Activated gamma-delta T cell treated with anti-CD3 and anti-CD28 coated beads, Interleukin-2, amount 50 U/mL, for 16 hours (primary cell): ENCODE measurements around the gene SC5D.

ENCODE experiments used
- DNase-seq: peaks from one replicate; pipeline ENCODE4 v3.0.0-alpha.2; 2020; ENCODE audit warnings: low read depth

Gene SC5D

DNA sequence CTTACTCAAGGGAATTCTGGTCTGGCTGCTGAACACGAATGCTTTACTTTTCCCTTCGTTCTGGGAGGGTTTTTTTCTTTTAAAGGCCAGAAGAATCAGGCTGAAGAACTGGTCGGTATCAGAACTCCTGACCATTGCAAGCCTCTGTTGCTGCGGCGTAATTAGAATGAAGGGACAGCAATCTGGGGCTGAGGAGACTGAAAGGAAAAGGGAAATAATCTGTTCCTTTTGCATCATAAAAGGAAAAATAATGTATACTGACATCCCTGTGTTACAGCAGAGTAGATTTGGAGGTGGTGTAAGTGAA lies 670 bp downstream of the SC5D start:
- DNase-seq = no peak

DNA sequence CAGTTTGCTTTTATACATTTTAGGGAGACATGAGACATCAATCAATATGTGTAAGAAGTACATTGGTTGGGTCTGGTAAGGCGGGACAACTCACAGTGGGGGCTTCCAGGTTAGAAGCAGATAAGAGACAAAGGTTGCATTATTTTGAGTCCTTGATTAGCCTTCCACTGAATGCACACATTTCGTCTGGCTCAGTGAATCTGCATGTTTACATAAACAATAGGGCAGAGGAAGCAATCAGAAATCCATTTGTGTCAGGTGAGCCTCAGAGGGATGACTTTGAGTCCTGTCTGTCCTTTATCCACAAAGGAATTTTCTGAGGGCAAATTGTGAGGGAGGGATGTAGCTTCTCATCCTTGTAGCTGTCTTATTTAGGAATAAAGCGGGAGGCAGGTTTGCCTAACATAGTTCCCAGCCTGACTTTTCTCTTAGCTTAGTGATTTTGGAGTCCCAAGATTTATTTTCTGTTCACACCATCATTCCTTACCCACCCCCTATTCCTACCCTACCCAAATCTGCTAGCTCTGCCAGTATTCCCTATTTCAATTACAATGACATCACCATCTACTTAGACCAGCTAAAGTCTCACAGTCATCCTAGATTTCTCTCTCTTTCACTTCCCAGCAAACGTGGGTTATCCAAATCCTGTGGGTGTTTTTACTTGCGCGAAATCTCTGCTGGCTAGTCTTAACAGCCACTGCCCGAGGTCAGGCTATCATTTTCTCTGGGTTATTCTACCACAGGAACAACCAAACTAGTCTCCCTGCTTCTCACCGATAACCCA lies 2.9 kb downstream of the SC5D start:
- no peak for DNase-seq

DNA sequence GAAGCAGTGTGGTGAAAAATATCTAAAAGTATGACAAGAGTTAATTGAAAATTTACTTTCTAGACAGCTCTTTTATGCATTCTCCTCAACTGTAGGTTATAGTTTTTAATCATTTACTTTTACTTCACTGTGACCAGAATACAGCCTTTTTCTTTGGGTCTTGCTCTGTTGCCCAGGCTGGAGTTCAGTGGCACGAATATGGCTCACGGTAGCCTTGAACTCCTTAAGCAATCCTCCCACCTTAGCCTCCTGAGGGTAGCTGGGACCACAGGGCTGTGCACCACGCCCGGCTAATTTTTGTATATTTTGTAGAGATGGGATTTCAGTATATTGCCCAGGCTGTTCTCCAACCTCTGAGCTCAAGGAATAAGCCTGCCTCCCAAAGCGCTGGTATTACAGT lies 5.3 kb downstream of the SC5D start:
- DNase-seq = no peak

DNA sequence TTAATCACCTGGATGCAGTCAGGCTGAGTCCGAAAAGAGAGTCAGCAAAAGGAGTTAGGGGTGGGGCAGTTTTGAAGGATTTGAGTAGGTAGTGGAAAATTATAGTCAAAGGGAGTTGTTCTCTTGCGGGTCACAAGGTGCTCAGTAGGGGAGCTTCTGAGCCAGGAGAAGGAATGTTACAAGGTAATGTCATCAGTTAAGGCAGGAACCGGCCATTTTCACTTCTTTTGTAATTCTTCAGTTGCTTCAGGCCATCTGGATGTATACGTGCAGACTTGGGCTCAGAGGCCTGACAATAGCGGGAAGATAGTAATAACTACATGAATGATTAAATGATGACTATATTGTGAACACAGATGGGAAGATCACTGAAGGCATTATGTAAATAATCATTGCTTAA lies 6.2 kb downstream of the SC5D start:
- DNase-seq = no peak

DNA sequence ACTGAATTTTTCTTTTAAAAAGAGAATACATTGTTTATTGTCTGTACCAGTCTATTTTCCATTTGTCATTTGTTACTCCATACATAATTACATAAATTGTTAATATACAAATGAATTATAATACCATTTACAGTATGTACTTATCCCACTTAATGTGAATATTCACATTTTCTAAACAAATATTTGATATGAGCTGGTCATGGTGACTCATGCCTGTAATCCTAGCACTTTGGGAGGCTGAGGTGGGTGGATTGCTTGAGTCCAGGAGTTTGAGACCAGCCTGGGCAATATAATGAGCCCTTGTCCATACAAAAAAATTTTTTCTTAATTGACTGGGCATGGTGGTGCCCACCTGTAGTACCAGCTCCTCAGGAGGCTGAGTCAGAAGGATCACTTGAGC lies 6.8 kb downstream of the SC5D start:
- DNase-seq = no peak

DNA sequence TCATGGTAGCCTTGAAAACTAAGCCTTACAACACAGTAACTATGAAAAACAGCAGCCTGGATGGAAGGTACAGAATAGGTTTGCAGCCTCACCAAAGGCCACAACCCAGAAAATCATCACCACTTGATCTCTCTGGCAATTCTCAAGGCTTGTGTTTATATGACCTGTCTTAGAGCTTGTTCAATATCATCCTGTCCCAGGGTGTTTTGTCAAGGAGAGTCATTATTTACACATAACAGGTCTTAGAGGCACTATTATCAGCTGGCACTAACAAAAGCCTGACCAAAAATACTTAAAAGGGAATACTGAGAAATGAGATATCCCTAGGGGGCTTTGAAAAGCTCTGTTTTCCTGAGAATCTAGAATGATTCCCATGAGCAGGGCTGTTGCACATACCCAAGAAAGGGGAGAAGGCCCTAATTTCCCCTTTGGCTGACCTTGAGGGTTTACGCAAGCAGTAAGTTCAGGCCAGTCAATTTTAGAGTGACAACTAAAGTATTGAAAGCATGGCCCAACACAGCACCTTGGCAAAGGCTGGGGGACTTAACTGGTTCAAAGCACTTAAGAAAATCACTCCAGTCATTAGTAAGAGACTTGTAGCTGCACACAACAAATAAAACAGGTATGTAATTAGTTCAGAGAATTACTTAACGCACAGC lies 7.9 kb downstream of the SC5D start:
- no peak for DNase-seq

DNA sequence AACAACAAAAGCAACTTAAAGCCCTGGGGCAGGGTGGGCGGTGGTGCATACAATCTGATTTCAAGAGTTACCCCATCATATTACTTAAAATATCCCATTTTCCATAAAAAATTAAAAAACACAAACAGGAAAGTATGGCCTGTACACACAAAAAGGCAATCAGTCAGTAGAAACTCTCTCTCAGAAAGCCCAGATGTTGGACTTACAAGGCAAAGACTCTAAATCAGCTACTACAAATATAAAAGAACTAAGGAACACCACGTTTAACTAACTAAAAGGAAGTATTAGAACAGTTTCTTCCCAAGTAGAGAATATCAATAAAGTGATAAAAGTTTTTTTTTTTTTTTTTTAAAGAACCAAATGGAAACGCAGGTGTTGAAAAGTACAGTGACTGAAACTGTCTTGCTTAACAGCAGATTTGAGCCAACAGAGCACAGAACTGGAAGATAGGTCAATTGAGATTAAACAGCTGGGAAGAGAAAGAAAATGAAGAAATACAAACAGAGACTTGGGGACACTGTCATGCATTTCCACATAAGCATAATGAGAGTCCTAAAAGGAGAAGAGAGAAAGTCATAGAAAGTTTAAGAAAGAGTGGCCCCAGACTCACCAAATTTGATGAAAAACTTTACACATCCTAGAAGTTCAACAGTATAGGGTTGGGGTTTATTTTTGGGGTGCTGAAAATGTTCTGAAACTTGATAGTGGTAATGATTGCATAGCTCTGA lies 8.6 kb downstream of the SC5D start:
- DNase-seq = no peak

DNA sequence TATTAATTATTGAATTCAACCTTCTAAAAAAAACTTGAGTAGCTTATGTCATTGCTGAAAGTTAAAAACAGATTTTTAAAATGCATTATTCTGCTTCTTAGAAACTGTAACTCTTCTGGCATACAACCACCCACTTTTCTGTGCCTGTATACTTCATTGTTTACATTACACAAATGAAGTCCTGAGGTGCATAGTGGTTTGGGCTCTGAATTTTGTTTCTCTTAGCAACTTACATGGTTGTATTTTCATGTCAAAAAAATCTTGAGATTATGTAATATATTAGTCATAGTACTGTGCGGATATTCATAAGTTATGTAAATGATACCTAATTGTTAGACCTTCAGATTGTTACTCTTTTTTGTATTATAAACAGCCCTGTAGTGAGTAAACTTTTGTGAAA lies 12.2 kb downstream of the SC5D start:
- DNase-seq = no peak

DNA sequence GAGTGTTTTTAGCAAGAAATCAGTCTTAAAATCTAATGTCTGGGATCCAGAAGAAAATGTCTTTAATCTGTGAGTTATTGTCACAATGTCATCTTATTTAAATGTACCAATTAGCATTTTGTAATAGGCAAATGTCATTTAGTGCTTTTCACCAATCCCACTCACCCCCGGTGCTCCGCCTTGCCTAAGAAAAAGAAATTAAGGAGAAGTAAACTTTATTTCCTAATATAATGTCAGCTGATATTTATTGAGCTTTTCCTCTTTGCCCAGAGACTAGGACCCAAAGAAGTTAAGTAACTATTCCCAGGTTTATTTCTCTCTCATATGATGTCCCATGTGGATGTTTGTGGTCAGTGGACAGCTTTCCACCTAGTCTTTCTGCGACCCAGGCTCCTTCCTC lies 16.2 kb downstream of the SC5D start:
- DNase-seq = no peak

DNA sequence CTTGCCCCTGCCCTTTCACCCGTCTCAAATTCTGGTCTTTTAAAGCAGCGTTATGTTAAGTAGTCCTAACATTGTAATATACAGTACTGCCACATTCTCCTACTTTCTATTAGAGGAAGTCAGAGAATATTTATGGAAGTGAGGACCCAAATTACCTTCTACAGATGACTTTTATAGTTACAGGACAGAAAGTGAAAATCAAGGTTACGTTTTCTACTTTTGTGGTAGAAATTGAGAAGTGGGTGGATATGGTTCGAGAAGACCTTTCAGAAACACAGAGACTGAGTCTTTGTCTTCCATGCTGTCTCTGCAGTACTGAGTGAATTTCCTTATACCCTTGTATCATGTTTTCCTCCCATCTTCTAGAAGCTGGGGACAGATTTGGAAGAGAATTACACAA lies 17.1 kb downstream of the SC5D start:
- DNase-seq = no peak

DNA sequence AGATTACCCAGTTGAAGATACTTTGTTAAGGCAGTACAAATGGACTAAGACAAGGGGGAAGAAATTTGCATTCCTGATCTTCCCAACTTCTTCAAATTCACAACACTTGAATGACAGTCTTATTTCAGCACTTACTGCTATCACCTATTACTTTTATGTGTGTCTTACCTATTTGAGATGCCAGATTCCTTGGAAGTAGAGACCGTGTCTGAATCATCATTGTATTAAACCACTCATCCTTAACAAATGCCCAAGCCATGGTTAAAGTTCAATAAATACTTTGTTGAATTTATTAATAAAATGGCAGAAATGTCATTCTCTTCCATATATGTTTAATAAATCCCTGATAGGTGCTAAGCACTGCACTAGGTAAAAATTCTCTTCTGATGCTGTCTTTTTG lies 18.3 kb downstream of the SC5D start:
- DNase-seq = no peak

DNA sequence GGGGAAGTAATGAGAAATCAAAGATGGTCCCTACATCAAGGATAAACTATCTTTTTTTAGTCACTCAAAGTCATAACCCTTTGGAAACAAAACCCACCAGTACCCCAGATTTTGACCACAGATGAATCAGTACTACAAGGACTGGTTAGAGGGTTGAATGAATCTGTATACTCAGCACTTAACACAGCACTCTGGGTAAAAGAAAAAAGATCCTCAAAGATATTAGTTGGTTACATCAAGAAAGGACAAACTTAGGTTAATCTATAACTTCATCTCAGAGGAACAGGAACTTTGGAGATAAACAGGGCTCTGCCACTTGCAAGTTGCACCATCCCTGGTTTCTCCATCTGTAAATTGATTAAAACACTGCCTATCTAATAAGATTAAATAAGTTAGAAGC lies 18.8 kb downstream of the SC5D start:
- DNase-seq = no peak

DNA sequence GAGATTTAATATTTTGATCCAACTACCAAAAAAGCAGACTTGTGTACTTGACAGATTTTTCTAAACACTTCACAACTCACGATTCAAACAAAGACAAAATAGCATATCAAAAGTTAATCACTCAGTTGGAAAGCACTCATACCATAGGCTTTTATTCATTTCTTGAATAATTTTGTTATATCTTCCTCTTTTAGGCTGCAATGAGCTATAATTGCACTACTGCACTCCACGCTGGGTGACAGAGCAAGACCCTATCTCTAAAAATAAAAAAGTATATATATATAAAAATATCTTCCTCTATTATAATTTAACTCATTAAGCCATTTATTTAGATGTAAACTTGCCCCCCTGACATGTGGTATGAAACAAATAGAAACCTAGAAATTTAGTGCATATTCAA lies 19.9 kb downstream of the SC5D start:
- DNase-seq = no peak

DNA sequence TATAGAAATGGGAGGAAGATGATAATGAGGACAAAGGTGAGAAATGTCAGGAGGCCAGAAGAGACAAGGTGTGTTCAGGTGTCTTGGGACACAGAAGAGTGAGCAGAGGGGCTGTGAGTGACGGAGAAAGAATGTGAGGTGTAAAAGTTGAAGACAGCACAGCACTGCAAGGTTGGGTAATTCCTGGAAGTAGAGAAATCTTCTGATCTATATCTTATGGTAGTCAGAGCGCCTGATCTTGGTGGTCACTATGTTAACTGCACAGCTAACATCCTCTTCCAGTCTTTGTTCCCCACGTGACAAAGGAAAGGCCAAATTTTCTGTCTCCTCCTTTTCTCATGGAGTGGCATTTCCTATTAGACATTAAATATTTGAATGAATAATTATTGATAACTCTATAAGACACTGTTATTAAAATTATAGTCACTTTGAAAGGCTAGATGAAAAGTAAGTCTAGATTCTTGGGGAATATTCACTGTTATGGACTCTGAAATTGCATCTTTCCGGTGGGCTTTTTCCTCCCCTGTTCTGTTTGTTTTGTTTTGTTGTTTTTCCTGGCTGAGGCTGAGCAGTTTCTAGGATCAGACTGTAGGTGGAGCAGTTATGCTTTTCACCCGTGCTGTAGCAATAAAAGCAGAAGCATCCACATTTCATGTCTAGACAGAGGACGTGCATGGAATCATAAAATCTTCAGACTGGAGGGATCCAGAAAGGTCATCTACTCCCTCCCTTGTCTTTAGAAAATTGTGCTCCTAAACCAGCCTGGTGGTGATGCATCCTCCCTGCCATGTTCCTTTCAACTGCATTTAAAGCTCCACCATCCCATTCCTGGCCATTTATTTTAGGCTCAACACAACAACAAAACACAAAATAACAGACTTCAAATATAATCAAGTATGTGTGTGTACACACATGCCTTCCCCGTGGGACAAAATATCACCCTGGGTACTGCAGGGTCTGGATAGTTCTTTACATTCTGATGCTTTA lies 26.6 kb downstream of the SC5D start:
- peak; percentile 6 for DNase-seq

DNA sequence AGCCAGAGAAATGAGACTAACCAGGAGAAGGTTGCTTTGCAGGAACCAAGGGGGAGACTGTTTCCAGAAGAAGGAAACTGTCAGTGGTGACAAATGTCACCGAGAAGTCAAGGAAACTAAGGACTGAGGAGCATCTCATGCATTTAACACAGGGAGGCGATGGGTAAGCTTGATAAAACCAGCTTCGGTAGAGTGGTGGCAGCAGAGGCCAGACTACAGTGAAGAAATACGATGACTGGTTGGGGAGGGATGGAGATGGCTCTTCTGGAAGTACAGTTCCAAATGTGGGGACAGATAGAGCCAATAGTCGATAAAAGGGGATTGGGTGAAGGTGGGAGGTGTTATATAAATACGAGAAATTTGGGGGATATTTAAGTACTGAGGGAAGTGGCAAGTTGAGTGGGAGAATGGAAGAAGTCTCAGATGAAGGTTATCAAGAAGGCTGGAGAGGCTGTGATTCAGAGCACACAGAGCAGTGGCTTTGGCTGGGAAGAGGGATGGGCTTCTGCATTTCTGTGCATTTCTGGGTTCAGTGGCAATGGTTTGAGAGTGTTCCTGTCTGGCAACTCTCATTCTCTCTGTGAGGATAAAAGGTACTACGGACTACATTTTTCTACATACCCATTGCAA lies 29.2 kb downstream of the SC5D start:
- no peak for DNase-seq

DNA sequence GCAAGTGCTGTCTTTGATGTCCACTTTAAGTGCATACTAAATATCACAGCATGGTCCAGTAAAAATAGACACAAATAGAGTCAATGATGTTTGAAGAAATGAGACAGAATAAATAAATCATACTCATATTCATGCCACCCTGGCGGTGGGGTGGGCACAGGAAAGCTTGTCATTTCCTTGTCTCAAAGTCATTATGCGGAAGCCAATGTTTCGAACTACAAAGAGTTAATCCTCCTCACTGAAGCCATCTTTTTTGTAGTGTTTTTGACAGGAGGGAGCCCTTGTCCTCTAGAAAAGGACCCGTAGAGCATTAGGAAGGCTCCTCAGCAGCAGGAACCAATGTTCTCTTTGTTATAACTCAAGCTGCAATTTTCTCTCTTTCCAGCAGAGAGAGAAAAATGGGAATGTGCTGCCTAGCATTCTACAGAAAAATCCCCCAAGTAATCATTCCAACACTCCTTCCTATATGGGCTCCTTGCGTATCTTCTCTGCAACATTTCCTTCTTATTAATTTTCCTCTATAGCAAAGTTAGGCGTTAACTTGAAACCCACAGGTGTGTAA lies 30.6 kb downstream of the SC5D start:
- DNase-seq = no peak

DNA sequence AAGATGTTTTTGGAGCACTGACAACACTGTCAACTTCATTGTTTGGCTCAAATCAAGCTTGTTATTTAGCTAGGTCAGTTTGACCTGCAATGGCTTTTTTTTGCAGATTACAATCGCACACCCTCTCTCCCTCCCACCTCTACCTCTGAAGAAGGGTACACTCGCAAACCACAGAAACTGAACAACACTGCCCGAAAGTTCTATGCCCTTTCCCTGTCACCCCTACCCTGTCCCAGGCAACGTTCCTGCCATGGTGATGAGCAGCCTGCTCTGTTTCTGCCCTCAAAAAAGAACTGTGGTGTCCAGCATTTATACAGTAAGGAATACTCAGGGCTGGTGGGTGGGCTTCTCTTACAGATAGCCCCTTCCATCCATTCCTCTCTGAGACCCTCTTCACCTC lies 33.7 kb downstream of the SC5D start:
- no peak for DNase-seq

DNA sequence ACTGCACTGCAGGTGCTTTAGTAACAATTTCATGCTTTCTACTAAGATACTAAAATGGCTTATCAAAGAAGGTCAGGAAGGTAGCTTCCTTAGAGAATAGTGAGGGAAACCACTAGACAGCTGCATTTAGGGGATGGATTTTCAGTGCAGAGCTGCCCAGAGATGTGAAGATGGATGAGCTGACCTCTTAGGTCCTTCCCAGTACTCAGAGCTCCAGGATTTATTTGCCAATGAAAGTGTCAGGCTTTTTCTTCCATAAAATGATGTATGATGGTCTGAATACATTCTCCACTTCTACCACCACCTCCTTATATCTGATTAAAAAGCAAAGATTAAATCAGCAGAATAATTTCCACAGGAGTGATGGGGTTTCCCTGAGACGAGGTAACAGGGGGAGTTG lies 35.0 kb downstream of the SC5D start:
- DNase-seq = no peak

DNA sequence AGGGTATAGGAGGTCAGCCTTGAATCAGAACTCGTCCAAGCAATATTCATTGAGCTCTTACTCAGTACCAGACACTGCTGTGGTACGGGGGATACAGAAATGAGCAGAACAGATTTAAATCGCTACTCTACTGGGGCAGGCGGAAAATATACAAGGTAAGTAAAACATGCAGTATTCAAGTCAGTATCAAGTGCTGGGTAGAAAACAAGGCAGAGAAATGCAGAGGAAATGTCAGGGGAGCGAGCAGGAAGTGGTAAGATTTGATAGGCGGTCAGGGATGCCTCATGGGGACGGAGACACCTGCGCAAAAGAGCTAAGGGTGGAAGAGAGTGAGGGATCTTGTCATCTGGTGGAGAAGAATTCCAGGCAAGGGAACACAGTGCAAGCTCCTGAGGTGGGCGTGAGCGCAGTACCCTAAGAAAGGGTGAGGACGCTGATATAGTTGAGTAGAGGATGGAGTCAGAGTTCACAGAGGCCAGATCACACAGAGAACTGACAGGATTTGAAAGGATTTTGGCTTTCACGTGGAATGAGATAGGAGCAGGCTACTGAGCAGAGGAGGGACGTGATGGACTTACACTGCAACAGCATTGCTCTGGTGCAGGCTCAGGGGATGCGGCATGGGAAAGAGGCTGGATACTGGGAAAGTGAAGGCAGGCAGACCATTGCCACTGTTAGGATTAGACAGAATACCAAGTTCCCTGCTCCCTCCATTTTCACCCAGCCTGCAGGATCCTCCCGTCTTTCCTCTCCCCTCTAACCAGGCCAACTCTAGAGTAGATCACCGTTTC lies 35.8 kb downstream of the SC5D start:
- DNase-seq = no peak

DNA sequence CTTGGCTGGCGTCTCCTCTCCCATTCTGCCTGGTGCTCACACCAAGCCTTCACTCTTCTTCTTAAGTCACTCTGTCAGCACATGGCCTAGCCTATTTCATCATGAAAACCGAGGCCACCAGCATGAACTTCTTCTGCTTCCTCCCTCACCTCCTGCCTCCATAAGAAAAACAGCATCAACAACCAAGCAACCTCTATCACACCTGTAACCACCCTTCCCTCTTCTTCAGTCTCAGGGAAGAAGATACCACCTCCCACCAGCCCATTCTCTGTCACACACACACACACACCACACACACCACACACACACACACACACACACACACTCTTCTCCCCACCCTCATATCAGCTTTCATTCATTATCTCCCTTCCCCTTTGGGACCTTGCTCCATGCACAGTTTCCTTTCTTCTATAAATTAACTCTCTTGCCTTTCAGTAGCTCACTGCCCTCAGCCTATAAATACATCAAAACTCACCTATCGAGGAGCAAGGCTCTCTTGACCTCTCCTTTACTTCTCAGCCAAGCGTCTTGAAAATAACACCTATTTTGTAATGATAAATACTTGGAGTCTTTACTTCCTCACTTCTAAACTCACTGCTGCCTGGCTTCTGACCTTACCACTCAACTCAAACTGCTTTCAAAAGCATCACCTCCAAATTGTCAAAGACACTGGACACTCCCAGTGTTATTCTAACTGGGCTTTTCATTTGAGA lies 36.6 kb downstream of the SC5D start:
- no peak for DNase-seq
